Spleen (tissue), 11 donors: ENCODE data around the gene MEF2A. TPM values are rescaled to one million over a fixed set of nuclear protein-coding genes. Genes with fewer than 3 reads are reported as not detected.

ENCODE experiments used
- DNase-seq: peaks from one replicate; pipeline ENCODE4 v3.0.0-alpha.2; 2020
- H3K27ac ChIP-seq, 8 donors: fragments of 200-600 bp; sonication (generic) in 7 of 8; 1 replicate in 4 of 8; 2 replicates in 4 of 8; pipeline versions ENCODE4 v1.5.0 to v1.8.0; 2016 to 2021; ENCODE audit warnings: inconsistent platforms in 4 of 8, mild to moderate bottlenecking in 4 of 8, moderate library complexity in 1 of 8
- H3K27me3 ChIP-seq, 7 donors: fragments of 200-600 bp; sonication (generic) in 6 of 7; replicated peaks in 1 of 7; 1 replicate in 4 of 7; 2 replicates in 3 of 7; pipeline versions ENCODE4 v1.5.0 to v1.8.0; 2016 to 2021; ENCODE audit warnings: inconsistent platforms in 3 of 7, mild to moderate bottlenecking in 1 of 7
- H3K36me3 ChIP-seq, 6 donors: fragments of 200-600 bp; sonication (generic) in 5 of 6; 1 replicate in 4 of 6; 2 replicates in 2 of 6; pipeline versions ENCODE4 v1.5.0 to v1.8.0; 2016 to 2021; ENCODE audit warnings: inconsistent platforms in 2 of 6
- H3K4me1 ChIP-seq, 6 donors: fragments of 200-600 bp; sonication (generic) in 5 of 6; 1 replicate in 3 of 6; 2 replicates in 3 of 6; pipeline versions ENCODE4 v1.5.0 to v1.8.0; 2016 to 2021; ENCODE audit warnings: inconsistent platforms in 3 of 6
- H3K4me3 ChIP-seq, 8 donors: fragments of 200-600 bp; sonication (generic) in 7 of 8; 1 replicate in 4 of 8; 2 replicates in 4 of 8; pipeline versions ENCODE4 v1.5.0 to v1.8.0; 2016 to 2021; ENCODE audit warnings: inconsistent platforms in 4 of 8, mild to moderate bottlenecking in 4 of 8, moderate library complexity in 2 of 8
- H3K9me3 ChIP-seq, 8 donors: fragments of 200-600 bp; sonication (generic) in 7 of 8; 1 replicate in 4 of 8; 2 replicates in 4 of 8; pipeline versions ENCODE4 v1.5.0 to v1.8.0; 2016 to 2021; ENCODE audit warnings: inconsistent platforms in 4 of 8
- CTCF ChIP-seq, 11 experiments: fragments of 200-600 bp in 7 of 11; fragments of 450-650 bp in 4 of 11; sonication (generic) in 4 of 11; IDR thresholded peaks in 8 of 11; conservative IDR thresholded peaks in 3 of 11; 1 replicate in 7 of 11; 2 replicates in 4 of 11; pipeline versions ENCODE4 v1.4.0 to v1.8.0; 2016 to 2021; ENCODE audit warnings: antibody characterized with exemption in 11 of 11, inconsistent platforms in 4 of 11, mild to moderate bottlenecking in 1 of 11
- POLR2A ChIP-seq, 3 donors: fragments of 450-650 bp; IDR thresholded peaks; one replicate each; pipeline ENCODE4 v1.5.1; 2017; ENCODE audit warnings: antibody characterized with exemption in 3 of 3, mild to moderate bottlenecking in 1 of 3
- POLR2AphosphoS5 ChIP-seq, 3 donors: sonication (generic); formaldehyde crosslinking; IDR thresholded peaks; one replicate each; pipeline ENCODE4 v1.5.1; 2017; ENCODE audit warnings: antibody characterized with exemption in 3 of 3
- WGBS, 5 donors: extraction: QIAGEN DNeasy Blood & Tissue Kit in 3 of 5; methylation state at CpG; one replicate each; pipeline versions ENCODE4 v1.1.5 to v1.1.7; 2013 to 2018; 5-methylcytosine and 5-hydroxymethylcytosine counted together
- intact Hi-C: fragments of 100-400 bp; cut with DNase I; formaldehyde crosslinking; loops from one replicate; pipeline ENCODE4 v1.15.0; 2023; ENCODE audit warnings: low total_unique reads
- polyA plus RNA-seq, 3 donors: library from polyadenylated mRNA; stranded (reverse); fragments of 200-250 nt; gene quantifications; one replicate each; pipeline ENCODE4 v1.2.1, GENCODE V29; 2013
- total RNA-seq, 7 donors: library from RNA; depleted of rRNA in 3 of 7; stranded (reverse); fragments of >200 nt in 3 of 7; fragmentation: NEBNext Ultra II Directional in 4 of 7; extraction: Animal tissue kit (Norgen Biotek cat#: 25700) in 4 of 7; gene quantifications; one replicate each; pipeline versions ENCODE4 v1.1.0 to v1.2.1, GENCODE V29; 2016 to 2021
- donor health status: healthy with polysubstance abuse.
- donor health status: DM: no; HTN: no; CAD: no; lungs with moderate emphysema.
- donor health status: DM: no; HTN: no; CAD: no.
- donor health status: Bipolar disorder and iron deficiency.
- donor health status: healthy.
- donor health status: DM: no; HTN: no; CAD: no.
- donor health status: DM: yes; HTN: yes; CAD: no.

MEF2A gene
- total and polyA plus RNA-seq, 10 donors: 21.9 to 143 (median 90.6) TPM

DNA sequence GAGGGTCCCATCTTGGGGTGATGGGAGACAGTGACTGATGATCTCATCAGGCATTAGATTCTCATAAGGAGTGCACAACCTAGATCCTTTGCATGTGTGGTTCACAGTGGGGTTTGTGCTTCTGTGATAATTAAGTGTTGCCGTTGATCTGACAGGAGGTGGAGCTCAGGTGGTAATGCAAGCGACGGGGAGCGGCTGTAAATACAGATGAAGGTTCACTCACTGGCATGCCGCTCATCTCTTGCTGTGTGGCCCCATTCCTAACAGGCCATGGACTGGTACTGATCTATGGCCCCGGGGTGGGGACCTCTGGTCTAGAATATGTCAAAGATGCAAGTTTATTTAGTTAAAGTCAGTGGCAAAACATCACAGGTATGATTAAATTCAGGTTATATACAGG lies 8.7 kb downstream of the MEF2A start:
- peaks cover 10 to 100% (median 45%) of the 10 kb centered on the region in 6 donors for H3K4me1 ChIP-seq
- intact Hi-C loops: no loop called here

DNA sequence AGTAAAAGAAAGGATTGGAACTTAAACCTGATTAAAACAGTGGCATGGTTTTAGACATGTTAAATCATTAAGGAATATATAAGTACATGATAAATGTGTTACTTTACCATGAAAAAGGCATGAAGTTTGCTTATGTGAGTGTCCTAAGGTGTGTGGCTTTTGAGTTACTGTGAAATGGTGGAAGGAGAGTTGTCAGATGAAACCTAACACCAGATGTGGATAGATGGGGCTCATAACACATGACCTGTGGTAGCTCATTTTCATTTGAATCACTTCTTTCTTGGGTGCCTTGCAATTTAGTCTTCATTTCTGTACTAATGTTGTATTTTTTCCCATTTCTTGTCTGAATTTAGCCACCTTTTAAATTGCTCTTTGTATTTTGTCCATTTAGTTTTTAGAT lies 13.0 kb downstream of the MEF2A start:
- intact Hi-C loops: no loop called here
- no peak for DNase-seq
- Histone ChIP-seq H3K36me3 (peaks cover 0 to 7% (median 0%) of the 10 kb centered on the region in 6 donors), H3K27ac (no peak overlapping the region), H3K4me1 (peaks cover 10 to 100% (median 55%) of the 10 kb centered on the region in 6 donors), H3K9me3 (peaks cover 0 to 1% (median 0%) of the 10 kb centered on the region in 8 donors), H3K4me3 (no peak overlapping the region), H3K27me3 (no peaks in the 10 kb centered on the region)
- TF ChIP-seq POLR2AphosphoS5 (IDR thresholded peaks at IDR 0.05) (no peak), CTCF (IDR thresholded peaks at IDR 0.05 in 8 of 11, conservative IDR thresholded peaks at IDR 0.05 in 3 of 11) (no peak), POLR2A (IDR thresholded peaks at IDR 0.05) (no peak)

More for the DNA sequence above, 8.7 kb downstream of the MEF2A start:
- no peak for TF ChIP-seq POLR2AphosphoS5 (IDR thresholded peaks at IDR 0.05)
- no peak for TF ChIP-seq POLR2A (IDR thresholded peaks at IDR 0.05)
- no peak for TF ChIP-seq CTCF (IDR thresholded peaks at IDR 0.05 in 8 of 11, conservative IDR thresholded peaks at IDR 0.05 in 3 of 11)
- no peak overlapping the region for H3K4me3 ChIP-seq
- DNase-seq: no peak
- no peaks in the 10 kb centered on the region for H3K27me3 ChIP-seq
- H3K36me3 ChIP-seq: peaks cover 0 to 7% (median 0%) of the 10 kb centered on the region in 6 donors
- WGBS, 5 donors: 96 to 99% (median 97%) methylated on average over 6 of the region's 6 CpGs
- H3K9me3 ChIP-seq: no peaks in the 10 kb centered on the region
- H3K27ac ChIP-seq: no peak overlapping the region

GRCh38 chr15:99580076-99580475 lies 14.3 kb downstream of the MEF2A start:
- WGBS, 5 donors: 83 to 87% (median 86%) methylated on average over 3 of the region's 3 CpGs
- peaks cover 0 to 12% (median 0%) of the 10 kb centered on the region in 6 donors for H3K36me3 ChIP-seq
- no peak overlapping the region for H3K4me3 ChIP-seq
- H3K27ac ChIP-seq: no peak overlapping the region
- H3K27me3 ChIP-seq: no peaks in the 10 kb centered on the region
- no peak for DNase-seq
- TF ChIP-seq POLR2AphosphoS5 (IDR thresholded peaks at IDR 0.05): no peak
- no peak for TF ChIP-seq POLR2A (IDR thresholded peaks at IDR 0.05)
- TF ChIP-seq CTCF (IDR thresholded peaks at IDR 0.05 in 8 of 11, conservative IDR thresholded peaks at IDR 0.05 in 3 of 11): no peak
- intact Hi-C loops: no loop called here
- H3K9me3 ChIP-seq: peaks cover 0 to 13% (median 8%) of the 10 kb centered on the region in 8 donors
- peaks cover 10 to 89% (median 49%) of the 10 kb centered on the region in 6 donors for H3K4me1 ChIP-seq

- TF ChIP-seq POLR2AphosphoS5 (IDR thresholded peaks at IDR 0.05): no peak
- no peak for TF ChIP-seq POLR2A (IDR thresholded peaks at IDR 0.05)
- no peak for TF ChIP-seq CTCF (IDR thresholded peaks at IDR 0.05 in 8 of 11, conservative IDR thresholded peaks at IDR 0.05 in 3 of 11)
- Histone ChIP-seq H3K4me1 (peaks cover 8 to 65% (median 42%) of the 10 kb centered on the region in 6 donors), H3K9me3 (peaks cover 2 to 36% (median 32%) of the 10 kb centered on the region in 8 donors), H3K27me3 (no peaks in the 10 kb centered on the region), H3K27ac (no peak overlapping the region), H3K4me3 (no peak overlapping the region), H3K36me3 (peaks cover 0 to 24% (median 0%) of the 10 kb centered on the region in 6 donors)
- 78 to 92% (median 79%) methylated on average over 4 of the region's 4 CpGs for WGBS, 5 donors
- intact Hi-C loops: no loop called here
- no peak for DNase-seq
Observed at GRCh38 chr15:99582508-99582960, 16.8 kb downstream of the MEF2A start.
